HCT116 (cell line): ENCODE measurements around the gene MAS1. TPM values are rescaled to one million over a fixed set of nuclear protein-coding genes. Genes with fewer than 3 reads are reported as not detected.

Experiments
- ATAC-seq: fragments of 200-7000 bp; cut with Tn5 transposase; 2 replicates; pipeline ENCODE4 v1.9.1; 2020; ENCODE audit warnings: mild to moderate bottlenecking, moderate library complexity
- BruUV-seq: library from RNA; stranded (reverse); fragments of 400-500 nt; replicated peaks from 2 replicates; lab custom pipeline; 2021; lab: Mats Ljungman, UMichigan
- CTCF ChIA-PET: fragments of 300-600 bp; sonication (Branson Sonifier 250); formaldehyde crosslinking; loops from one replicate; lab custom pipeline; 2021; ENCODE audit warnings: antibody characterized with exemption; lab: Charles Lee
- POLR2A ChIA-PET: fragments of 300-600, 350-600 bp; sonication (Branson Sonifier 250); formaldehyde crosslinking; loops from one replicate; lab custom pipeline; 2021; ENCODE audit warnings: antibody characterized with exemption; lab: Charles Lee
- RAD21 ChIA-PET, 2 experiments: fragments of 300-600 bp; sonication (Branson Sonifier 250); formaldehyde crosslinking; loops; one replicate each; lab custom pipeline; 2023; ENCODE audit warnings: low total read pairs in 2 of 2; ENCODE audit not compliant: uncharacterized antibody in 2 of 2, unreplicated experiment in 2 of 2, low non-redundant PET in 1 of 2; lab: Charles Lee
- DNase-seq: peaks from one replicate; pipeline ENCODE4 v3.0.0-alpha.2; 2010; ENCODE audit warnings: low read depth, low spot score
- H2AFZ ChIP-seq: fragments of 200-600 bp; shearing (Covaris generic), sonication (generic); 2 replicates; pipeline ENCODE4 v1.6.1; 2017; ENCODE audit warnings: low read depth, mixed run types, mixed read lengths, antibody characterized with exemption, low read length; ENCODE audit not compliant: poor library complexity, severe bottlenecking
- H3K27ac ChIP-seq: 2 replicates; pipeline ENCODE4 v1.5.1; 2012; ENCODE audit warnings: low read depth, low read length
- H3K27me3 ChIP-seq: fragments of 200-600 bp; sonication (generic); 2 replicates; pipeline ENCODE4 v1.6.1; 2016; ENCODE audit warnings: mixed run types, low read length, mixed read lengths; ENCODE audit not compliant: insufficient read depth
- H3K36me3 ChIP-seq, 2 experiments: fragments of 200-500 bp in 1 of 2; fragments of 200-600 bp in 1 of 2; sonication (Bioruptor generic) in 1 of 2; sonication (generic) in 1 of 2; 2 replicates each; pipeline versions ENCODE4 v1.5.1 to v1.6.1; 2014 to 2016; ENCODE audit warnings: low read length in 2 of 2, inconsistent platforms in 1 of 2, mixed read lengths in 1 of 2, mixed run types in 1 of 2; ENCODE audit not compliant: insufficient read depth in 2 of 2, control insufficient read depth in 1 of 2
- H3K4me1 ChIP-seq, 2 experiments: fragments of 200-600 bp in 1 of 2; sonication (generic) in 1 of 2; 2 replicates each; pipeline versions ENCODE4 v1.5.1 to v1.6.1; 2012 to 2017; ENCODE audit warnings: low read length in 2 of 2, inconsistent platforms in 1 of 2, mild to moderate bottlenecking in 1 of 2, mixed read lengths in 1 of 2, mixed run types in 1 of 2, moderate library complexity in 1 of 2; ENCODE audit not compliant: insufficient read depth in 2 of 2, control insufficient read depth in 1 of 2
- H3K4me2 ChIP-seq: fragments of 200-600 bp; sonication (generic); 2 replicates; pipeline ENCODE4 v1.6.1; 2017; ENCODE audit warnings: mixed run types, low read length, mixed read lengths
- H3K4me3 ChIP-seq, 2 experiments: fragments of 200-600 bp in 1 of 2; sonication (generic) in 1 of 2; replicated peaks in 1 of 2; 2 replicates each; pipeline ENCODE4 v1.5.1; 2011 to 2016; ENCODE audit warnings: low read length in 2 of 2, control low read depth in 1 of 2, low read depth in 1 of 2, mild to moderate bottlenecking in 1 of 2, mixed read lengths in 1 of 2, mixed run types in 1 of 2
- H3K79me2 ChIP-seq: fragments of 200-600 bp; sonication (generic); 2 replicates; pipeline ENCODE4 v1.6.1; 2017; ENCODE audit warnings: mild to moderate bottlenecking, mixed run types, low read length, moderate library complexity, mixed read lengths; ENCODE audit not compliant: insufficient read depth
- H3K9ac ChIP-seq: fragments of 200-600 bp; sonication (generic); 2 replicates; pipeline ENCODE4 v1.6.1; 2016; ENCODE audit warnings: low read length, mixed read lengths
- H3K9me2 ChIP-seq: fragments of 200-600 bp; sonication (generic), shearing (Covaris generic); 2 replicates; pipeline ENCODE4 v1.6.1; 2017; ENCODE audit warnings: mixed run types, mild to moderate bottlenecking, moderate library complexity; ENCODE audit not compliant: insufficient read depth
- H3K9me3 ChIP-seq, 2 experiments: fragments of 200-500 bp in 1 of 2; fragments of 200-600 bp in 1 of 2; sonication (Bioruptor generic) in 1 of 2; sonication (generic) in 1 of 2; 2 replicates each; pipeline ENCODE4 v1.6.1; 2014 to 2017; ENCODE audit warnings: low read length in 2 of 2, mixed read lengths in 2 of 2, inconsistent platforms in 1 of 2, low read depth in 1 of 2, mild to moderate bottlenecking in 1 of 2, mixed run types in 1 of 2, moderate library complexity in 1 of 2; ENCODE audit not compliant: control insufficient read depth in 1 of 2, insufficient read depth in 1 of 2
- H4K20me1 ChIP-seq: fragments of 200-600 bp; sonication (generic), shearing (Covaris generic); 2 replicates; pipeline ENCODE4 v1.6.1; 2017; ENCODE audit warnings: mixed run types, mild to moderate bottlenecking, moderate library complexity; ENCODE audit not compliant: insufficient read depth
- CEBPB ChIP-seq: IDR thresholded peaks from 2 replicates; pipeline ENCODE4 v1.6.1; 2012; ENCODE audit warnings: low read depth
- ELF1 ChIP-seq: IDR thresholded peaks from 2 replicates; pipeline ENCODE4 v1.6.1; 2012; ENCODE audit warnings: low read depth, borderline replicate concordance
- EZH2 ChIP-seq: fragments of 200-600 bp; sonication (generic); IDR thresholded peaks from 2 replicates; pipeline ENCODE4 v1.6.1; 2017; ENCODE audit warnings: antibody characterized with exemption, mixed run types
- EZH2phosphoT487 ChIP-seq: fragments of 200-600 bp; IDR thresholded peaks from 2 replicates; pipeline ENCODE4 v1.6.1; 2018; ENCODE audit warnings: antibody characterized with exemption, borderline replicate concordance
- JUND ChIP-seq: IDR thresholded peaks from 2 replicates; pipeline ENCODE4 v1.6.1; 2012
- POLR2A ChIP-seq: IDR thresholded peaks from 2 replicates; pipeline ENCODE4 v1.7.0; 2011; ENCODE audit warnings: borderline replicate concordance; ENCODE audit not compliant: insufficient read depth, insufficient read length; ENCODE audit errors: extremely low read depth
- POLR2AphosphoS5 ChIP-seq: IDR thresholded peaks from 2 replicates; pipeline ENCODE4 v1.6.1; 2011; ENCODE audit warnings: mild to moderate bottlenecking, low read depth, low read length, moderate library complexity
- REST ChIP-seq: IDR thresholded peaks from 2 replicates; pipeline ENCODE4 v1.6.1; 2012; ENCODE audit warnings: low read depth
- SP1 ChIP-seq: IDR thresholded peaks from 2 replicates; pipeline ENCODE4 v1.6.1; 2012; ENCODE audit warnings: low read depth
- TCF7L2 ChIP-seq: IDR thresholded peaks from 2 replicates; pipeline ENCODE4 v1.7.0; 2011; ENCODE audit warnings: borderline replicate concordance, inconsistent platforms; ENCODE audit not compliant: insufficient read depth, insufficient read length; ENCODE audit errors: extremely low read depth
- ZFX ChIP-seq: fragments of 450-650 bp; IDR thresholded peaks from 2 replicates; pipeline ENCODE4 v1.6.1; 2017
- intact Hi-C: fragments of 100-400 bp; cut with micrococcal nuclease; formaldehyde crosslinking; loops from 2 replicates; pipeline ENCODE4 v1.10.0; 2022
- total RNA-seq: library from RNA; stranded (reverse); gene quantifications from one replicate; pipeline ENCODE4 v1.2.1, GENCODE V29; 2021; ENCODE audit not compliant: unreplicated experiment
- TF ChIP-seq, protein P1 (sequence below): IDR thresholded peaks from 2 replicates; pipeline ENCODE4 v1.6.1; 2011; ENCODE audit warnings: mild to moderate bottlenecking, low read length, moderate library complexity; ENCODE audit not compliant: insufficient replicate concordance; ENCODE audit errors: extremely low read depth

MAS1 gene
- total RNA-seq, 1 experiment from 2014 or later: not detected

DNA sequence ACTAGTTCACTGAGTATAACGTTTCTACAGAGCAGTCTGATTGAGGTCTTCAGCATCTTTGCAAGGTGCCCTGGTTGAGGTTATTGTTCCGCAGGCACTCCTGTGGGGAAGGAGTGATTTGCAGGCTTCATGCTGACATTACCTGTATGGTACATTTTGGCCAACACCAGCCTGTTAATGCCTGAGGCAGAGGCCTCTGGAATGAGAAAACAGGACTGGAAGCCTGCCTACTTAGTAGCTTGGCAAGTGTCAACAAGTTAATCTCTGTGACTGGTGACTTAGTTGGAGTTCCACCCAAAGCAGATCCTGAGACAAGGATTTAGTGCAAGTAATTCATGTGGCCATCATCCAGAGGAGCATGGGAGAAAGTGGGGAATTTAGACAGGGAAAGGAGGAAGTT is 24.6 kb downstream of the MAS1 start:
- no peak for DNase-seq
- TF ChIP-seq POLR2AphosphoS5 (no peak), EZH2phosphoT487 (no peak), CEBPB (no peak), ELF1 (no peak), REST (no peak), EZH2 (no peak), POLR2A (no peak), SP1 (no peak), ZFX (no peak), TCF7L2 (no peak), JUND (no peak)
- TF ChIP-seq, protein P1, sequence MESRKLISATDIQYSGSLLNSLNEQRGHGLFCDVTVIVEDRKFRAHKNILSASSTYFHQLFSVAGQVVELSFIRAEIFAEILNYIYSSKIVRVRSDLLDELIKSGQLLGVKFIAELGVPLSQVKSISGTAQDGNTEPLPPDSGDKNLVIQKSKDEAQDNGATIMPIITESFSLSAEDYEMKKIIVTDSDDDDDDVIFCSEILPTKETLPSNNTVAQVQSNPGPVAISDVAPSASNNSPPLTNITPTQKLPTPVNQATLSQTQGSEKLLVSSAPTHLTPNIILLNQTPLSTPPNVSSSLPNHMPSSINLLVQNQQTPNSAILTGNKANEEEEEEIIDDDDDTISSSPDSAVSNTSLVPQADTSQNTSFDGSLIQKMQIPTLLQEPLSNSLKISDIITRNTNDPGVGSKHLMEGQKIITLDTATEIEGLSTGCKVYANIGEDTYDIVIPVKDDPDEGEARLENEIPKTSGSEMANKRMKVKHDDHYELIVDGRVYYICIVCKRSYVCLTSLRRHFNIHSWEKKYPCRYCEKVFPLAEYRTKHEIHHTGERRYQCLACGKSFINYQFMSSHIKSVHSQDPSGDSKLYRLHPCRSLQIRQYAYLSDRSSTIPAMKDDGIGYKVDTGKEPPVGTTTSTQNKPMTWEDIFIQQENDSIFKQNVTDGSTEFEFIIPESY: no peak
- TF ChIP-seq, all 23 proteins: peak for 0
- intact Hi-C loops: no loop called here
- no peaks in the 10 kb centered on the region for H3K4me1 ChIP-seq
- H3K9me3 ChIP-seq: no peaks in the 10 kb centered on the region
- H2AFZ ChIP-seq: no peak overlapping the region
- H3K4me3 ChIP-seq: no peak overlapping the region
- H3K4me2 ChIP-seq: no peak overlapping the region
- CTCF ChIA-PET: no interaction called here
- H3K9me2 ChIP-seq: no peaks in the 10 kb centered on the region
- H3K36me3 ChIP-seq: no peaks in the 10 kb centered on the region
- H4K20me1 ChIP-seq: no peaks in the 10 kb centered on the region
- RAD21 ChIA-PET: no interaction called here
- POLR2A ChIA-PET: no interaction called here
- H3K27ac ChIP-seq: no peak overlapping the region
- peaks cover 20% of the 10 kb centered on the region for H3K27me3 ChIP-seq
- ATAC-seq: no peak
- no peaks in the 10 kb centered on the region for H3K79me2 ChIP-seq
- no peak overlapping the region for H3K9ac ChIP-seq
- BruUV-seq: no TSS peak
